ENCODE measurements around the gene AKAP3.

The AKAP3 gene

DNA sequence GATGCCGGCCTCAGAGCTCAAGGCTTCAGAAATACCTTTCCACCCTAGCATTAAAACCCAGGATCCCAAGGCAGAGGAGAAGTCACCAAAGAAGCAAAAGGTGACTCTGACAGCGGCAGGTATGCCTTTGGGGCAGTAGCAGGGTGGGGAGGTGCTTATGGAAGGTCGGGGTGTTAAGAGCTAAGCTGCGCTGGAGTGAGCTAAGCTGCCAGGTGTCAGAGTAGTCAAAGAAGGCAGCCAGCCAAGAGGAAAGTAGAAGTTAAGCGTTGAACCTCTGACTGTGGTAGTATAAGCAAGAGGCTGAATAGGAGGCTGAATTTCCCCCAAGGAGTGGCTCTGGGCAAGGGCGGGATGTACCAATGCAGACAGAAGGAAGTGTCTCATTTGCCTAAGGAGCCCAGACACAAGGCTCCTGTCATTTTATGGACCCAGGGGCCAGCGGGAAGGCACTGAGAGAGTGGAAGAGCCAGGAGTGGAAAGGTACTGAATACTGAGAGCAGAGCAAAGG is 57.6 kb downstream of the AKAP3 start:
- no peak for DNase-seq

DNA sequence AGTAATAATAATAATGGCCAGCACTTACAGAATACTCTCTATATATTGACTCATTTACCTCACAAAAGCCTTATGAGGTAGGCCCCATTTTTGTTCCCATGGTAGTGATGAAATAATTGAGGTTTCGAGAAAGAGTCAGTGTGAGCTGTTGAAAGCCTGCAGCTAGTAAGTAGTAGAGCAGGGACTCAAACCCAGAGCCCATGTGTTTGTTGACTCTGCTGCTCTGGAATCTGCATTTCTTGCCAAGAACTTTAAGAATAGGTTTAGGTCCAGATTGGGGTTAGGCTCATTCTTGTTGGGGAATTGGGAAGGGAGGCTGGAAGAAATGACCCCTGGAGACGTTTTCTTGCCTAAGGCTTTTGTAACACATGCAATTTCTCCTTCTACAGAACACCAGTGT is 58.9 kb downstream of the AKAP3 start:
- no peak for DNase-seq

DNA sequence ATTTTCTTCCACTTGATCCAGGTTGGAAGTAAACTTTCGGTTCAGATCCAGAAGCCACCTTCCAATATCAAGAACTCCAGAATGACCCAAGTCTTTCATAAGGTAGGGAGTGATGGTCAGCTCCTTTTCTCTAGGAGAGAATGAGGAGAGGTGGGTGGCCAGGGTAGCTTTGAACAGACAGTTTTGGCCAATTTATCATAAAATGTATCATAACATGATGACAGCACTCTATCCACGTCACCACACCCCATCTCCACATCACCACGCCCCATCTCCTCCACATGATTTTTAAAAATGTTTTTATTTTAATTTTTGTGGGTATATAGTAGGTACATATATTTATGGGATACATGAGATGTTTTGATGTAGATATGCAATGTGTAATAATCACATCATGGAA is 59.9 kb downstream of the AKAP3 start:
- DNase-seq = no peak

DNA sequence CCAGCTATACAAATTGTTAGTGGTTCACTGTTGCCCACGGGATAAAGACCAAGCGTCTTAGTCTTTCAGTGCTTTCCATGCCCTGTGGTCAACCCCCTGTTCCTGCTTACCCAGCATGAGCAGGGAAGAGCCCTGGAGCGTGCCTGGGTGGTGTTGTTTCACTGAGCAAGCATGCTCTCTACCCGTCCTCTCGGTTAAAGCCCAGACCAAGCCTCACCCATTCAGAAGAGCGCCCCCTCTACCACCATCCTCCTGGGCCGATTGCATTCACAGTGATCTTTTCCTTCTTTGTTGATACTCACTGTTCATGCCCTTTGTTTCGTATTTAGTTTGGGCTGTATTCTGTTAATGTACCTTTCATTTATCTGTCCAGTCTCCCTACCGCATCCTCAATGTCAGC is 61.7 kb downstream of the AKAP3 start:
- DNase-seq = no peak

DNA sequence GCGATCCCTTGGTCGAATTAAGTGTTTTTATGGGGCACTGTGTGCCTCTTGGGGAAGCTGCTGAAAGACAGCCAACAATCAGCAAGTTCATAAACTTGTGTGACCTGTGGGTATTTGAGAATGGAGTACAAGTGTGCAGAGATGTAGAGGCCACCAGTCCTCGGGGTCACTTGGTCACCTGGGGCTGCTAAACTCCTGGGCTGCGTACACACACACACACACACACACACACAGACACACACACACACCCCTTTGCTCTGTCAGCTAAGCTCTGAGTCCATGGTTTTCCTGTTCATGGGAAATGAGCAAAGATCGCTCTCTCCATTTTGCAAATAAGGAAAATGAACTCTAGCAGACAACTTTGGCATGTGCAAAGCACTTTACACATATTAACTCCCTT is 62.4 kb downstream of the AKAP3 start:
- DNase-seq = no peak

DNA sequence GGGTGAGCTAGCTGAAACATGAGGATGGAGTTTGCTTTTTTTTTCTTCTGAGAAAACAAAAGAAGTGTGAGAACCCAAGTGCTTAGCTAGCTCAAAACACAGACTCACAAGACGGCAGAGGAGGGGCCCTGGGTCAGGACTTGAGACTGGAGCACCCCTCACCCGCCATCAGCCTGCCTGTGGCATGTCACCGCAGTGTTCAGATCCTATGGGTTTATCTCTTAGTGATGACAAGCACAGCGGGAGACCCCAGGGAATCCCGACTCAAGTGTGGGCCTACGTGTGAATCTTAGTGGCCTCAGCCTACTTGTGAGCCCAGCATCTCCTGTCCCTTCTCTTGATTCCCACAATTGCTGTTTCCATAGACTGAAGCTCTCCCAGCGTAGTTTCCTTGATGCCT is 64.0 kb downstream of the AKAP3 start:
- DNase-seq = no peak

DNA sequence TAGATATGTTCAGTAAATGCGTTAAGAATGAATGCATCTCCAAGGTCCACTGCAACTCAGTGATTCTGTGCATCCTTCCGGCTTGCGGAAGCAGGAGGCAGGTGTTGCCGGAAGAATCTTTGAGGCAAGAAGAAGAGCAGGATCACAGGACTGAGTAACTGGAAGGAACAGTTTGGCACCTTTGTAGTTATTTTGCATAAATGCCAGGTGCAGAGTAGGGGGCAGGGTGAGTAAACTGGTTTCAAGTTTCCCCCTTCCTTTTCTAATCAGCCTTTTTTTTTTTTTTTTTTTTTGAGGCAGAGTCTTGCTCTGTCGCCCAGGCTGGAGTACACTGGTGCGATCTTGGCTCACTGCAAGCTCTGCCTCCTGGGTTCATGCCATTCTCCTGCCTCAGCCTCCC is 64.6 kb downstream of the AKAP3 start:
- no peak for DNase-seq

DNA sequence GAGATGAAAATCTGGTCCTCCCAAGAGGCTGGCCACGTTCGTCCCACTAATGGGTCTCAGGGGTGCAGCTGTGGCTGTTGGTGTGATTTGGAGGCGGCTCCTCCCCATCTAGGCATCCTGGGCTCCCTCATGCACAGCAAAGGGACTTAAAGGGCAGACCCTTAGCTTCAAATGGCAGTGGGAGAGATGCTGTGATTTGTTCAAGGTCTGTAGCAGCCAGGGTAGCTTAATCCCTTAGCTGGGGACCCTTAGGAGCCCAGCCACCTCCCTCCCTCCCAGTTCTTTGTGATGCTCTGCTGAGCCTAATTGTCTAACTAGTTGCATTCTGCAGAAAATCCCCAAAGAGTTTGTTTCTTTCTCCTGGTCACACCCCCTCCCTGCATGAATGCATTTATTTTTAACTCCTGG is 68.6 kb downstream of the AKAP3 start:
- no peak for DNase-seq

DNA sequence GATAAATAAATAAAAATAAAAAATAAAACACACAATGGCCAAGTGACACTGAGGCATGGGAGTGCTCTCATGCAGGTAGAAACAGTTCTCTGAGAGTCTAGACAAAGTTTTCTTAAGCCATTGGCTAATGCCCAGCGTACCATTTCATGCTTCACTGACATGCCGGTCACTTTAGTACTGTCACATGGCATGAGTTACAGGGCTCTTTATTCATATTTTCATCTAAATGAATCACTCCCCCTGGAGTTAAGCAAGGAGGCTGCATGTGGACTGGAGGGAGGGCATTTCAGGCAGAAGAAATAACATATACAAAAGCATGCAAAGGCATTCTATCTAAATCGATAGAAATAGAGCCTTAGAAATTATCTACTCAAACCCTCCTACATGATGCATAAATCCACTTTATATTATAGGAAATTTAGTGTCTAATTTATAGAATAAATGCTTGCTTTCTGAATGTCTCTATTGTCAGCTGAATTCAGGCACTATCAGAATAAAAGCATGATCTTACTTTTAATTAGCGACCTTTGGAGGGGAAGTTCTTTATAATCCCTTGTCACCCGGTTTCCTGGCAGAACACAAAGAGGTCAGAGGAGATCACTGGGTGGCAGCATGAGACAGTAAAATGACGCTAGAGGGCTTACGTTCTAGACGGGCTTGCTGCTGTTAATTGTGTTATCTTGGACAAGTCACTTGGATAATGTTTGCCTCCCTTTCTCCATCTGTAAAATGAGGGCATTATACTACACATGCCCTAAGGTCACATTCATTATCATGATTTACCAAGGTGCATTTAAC is 69.3 kb downstream of the AKAP3 start:
- no peak for DNase-seq

DNA sequence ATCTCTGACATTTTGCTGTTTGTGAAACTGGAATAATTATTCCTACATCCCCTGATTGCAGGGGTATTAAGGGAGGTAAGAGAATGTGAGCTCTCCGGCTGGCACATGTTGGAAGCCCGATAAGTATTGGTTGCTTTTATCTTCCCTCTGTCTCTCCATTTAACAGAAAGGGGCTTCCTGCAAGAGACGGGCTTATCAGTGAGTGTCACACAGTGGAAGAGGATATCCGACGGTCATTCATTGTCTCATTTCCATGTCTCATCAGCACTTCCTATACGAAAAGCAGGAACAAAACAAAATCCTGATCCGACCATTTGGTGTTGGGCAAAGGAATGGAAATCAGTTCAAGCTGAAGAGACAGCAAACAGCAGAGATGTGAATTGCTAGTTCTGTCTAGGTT is 76.2 kb downstream of the AKAP3 start:
- DNase-seq = no peak

DNA sequence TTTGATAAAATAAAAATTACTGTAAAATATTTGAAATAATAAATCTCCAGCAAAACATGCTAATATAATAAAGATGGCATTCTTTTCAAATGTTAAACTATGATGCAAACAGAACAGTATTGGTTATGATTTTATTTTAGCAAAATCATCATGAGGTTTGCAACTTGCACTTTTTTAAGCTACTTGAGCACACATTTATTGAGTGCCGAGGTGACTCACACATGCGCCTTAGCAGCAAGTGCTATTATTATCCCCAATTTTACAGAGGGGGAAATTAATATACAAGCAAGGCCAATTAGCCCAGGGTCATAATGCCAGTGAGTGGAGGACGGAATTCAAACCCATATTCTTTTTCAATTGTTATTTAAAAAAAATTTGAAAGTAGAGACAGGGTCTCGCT is 79.6 kb downstream of the AKAP3 start:
- DNase-seq = no peak

DNA sequence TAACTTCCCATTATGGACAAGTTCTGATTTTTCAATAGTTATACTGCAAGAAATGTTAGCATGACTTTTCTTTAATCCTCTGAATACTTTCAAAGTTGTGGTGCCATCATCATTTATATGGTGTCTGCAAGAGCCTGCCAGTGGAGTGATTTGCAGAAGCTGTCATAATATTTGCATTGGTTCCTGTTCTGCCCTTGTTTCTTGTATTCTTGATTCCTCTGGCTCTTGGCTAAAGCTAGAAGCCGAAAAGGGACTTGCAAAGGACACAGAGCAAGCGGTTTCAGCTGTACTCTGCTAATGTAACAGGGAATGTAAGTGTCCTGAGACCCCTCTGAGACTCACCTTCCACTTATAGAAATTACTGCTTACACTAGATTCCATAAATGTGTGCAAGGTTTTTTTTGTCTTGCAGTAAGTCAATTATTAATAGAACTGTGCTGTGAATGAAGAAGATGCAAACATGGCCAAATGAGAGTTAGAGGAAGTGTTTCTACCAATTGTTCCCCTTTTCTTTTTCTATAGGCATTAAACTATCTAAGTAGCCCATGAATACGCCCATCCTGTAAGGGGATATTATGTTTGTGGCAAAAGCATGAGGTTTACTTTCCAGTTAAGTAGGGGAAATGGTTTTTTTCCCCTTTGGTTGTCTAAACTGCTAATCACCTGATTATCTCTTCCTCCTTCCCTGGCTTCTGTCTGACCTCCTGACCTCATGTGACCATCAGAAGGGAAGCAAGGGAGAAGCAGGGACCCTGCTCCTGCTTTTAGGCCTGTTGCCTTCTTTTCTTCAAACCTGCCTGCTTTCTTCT is 81.6 kb downstream of the AKAP3 start:
- no peak for DNase-seq

DNA sequence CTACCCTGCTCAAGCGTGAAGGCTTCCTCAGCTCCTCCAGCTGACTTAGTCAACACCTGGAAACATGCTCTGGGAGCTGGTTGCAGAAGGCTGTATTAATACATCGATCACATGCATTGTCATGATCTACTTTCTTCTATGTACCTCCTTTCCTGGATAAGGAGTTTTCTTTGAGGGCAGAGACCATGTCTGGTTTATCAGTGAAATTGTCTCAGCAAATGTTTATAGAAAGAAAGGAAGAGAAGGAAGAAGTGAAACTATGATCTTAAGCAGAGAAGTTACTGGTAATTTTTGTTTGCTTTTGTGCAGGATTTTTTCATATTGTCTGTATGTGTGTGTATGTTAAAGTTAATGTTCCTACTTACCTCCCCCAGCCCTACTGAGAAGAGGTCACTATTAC is 82.4 kb downstream of the AKAP3 start:
- no peak for DNase-seq
